K562 (cell line): Measurements from ENCODE around the gene NT5DC4. TPM values are rescaled to one million over a fixed set of nuclear protein-coding genes. Genes with fewer than 3 reads are reported as not detected.
A peak's percentile ranks its signal among the peaks of the same experiment; 100 is the strongest.

Experiments used
- BMI1 ChIP-seq: fragments of 150-350 bp; IDR thresholded peaks from 2 replicates; pipeline ENCODE4 v1.6.1; 2014; ENCODE audit warnings: low read length
- BRD9 ChIP-seq: fragments of 450-650 bp; IDR thresholded peaks from 2 replicates; pipeline ENCODE4 v1.6.1; 2018; ENCODE audit warnings: low read depth; ENCODE audit not compliant: partially characterized antibody
- CBX8 ChIP-seq: fragments of 200-600 bp; sonication (generic); IDR thresholded peaks from 2 replicates; pipeline ENCODE4 v1.6.1; 2012; ENCODE audit warnings: borderline replicate concordance, mixed run types, low read depth, mild to moderate bottlenecking, moderate library complexity, mixed read lengths, low read length, control low read depth, inconsistent platforms; ENCODE audit not compliant: poor library complexity, severe bottlenecking; ENCODE audit errors: extremely low read depth
- CHD2 ChIP-seq: IDR thresholded peaks from 2 replicates; pipeline ENCODE4 v1.6.1; 2011; ENCODE audit warnings: low read depth, low read length
- DIDO1 ChIP-seq: fragments of 450-650 bp; IDR thresholded peaks from 2 replicates; pipeline ENCODE4 v1.6.1; 2016; ENCODE audit warnings: low read depth, missing biosample characterization, missing genetic modification characterization
- ELF4 ChIP-seq: fragments of 450-650 bp; formaldehyde crosslinking; IDR thresholded peaks from 2 replicates; pipeline ENCODE4 v1.4.0; 2022; ENCODE audit warnings: missing genetic modification characterization
- GABPB2 ChIP-seq: fragments of 250-450 bp; sonication (Bioruptor Pico); conservative IDR thresholded peaks from 2 replicates; pipeline ENCODE4 v1.5.1; 2021; ENCODE audit warnings: mild to moderate bottlenecking
- MYNN ChIP-seq, 2 experiments: sonication (generic); formaldehyde crosslinking in 1 of 2; IDR thresholded peaks; 2 replicates each; pipeline versions ENCODE4 v1.5.0 to v1.6.1; 2016 to 2020; ENCODE audit warnings: antibody characterized with exemption in 1 of 2, missing genetic modification reagents in 1 of 2
- NFYB ChIP-seq: IDR thresholded peaks from 2 replicates; pipeline ENCODE4 v1.6.1; 2011; ENCODE audit warnings: mild to moderate bottlenecking, moderate library complexity; ENCODE audit not compliant: insufficient read length; ENCODE audit errors: extremely low read depth
- TEAD1 ChIP-seq, 2 experiments: fragments of 450-650 bp in 1 of 2; sonication (generic) in 1 of 2; formaldehyde crosslinking; IDR thresholded peaks; 2 replicates each; pipeline versions ENCODE4 v1.4.0 to v1.8.0; 2020 to 2022; ENCODE audit warnings: mild to moderate bottlenecking in 2 of 2, missing genetic modification reagents in 1 of 2
- ZNF408 ChIP-seq: fragments of 250-450 bp; sonication (Bioruptor Pico); IDR thresholded peaks from 2 replicates; pipeline ENCODE4 v1.4.0; 2020; ENCODE audit warnings: low read depth, mild to moderate bottlenecking, moderate library complexity
- ZNF449 ChIP-seq: fragments of 250-450 bp; sonication (Bioruptor Pico); IDR thresholded peaks from 2 replicates; pipeline ENCODE4 v1.8.0; 2022; ENCODE audit warnings: moderate library complexity, mild to moderate bottlenecking, inconsistent platforms
- ZNF766 ChIP-seq: fragments of 200-800 bp; sonication (Bioruptor generic); conservative IDR thresholded peaks from 2 replicates; pipeline ENCODE4 v1.6.1; 2016; ENCODE audit warnings: missing genetic modification characterization, missing compliant biosample characterization
- ZNF778 ChIP-seq: fragments of 450-650 bp; formaldehyde crosslinking; IDR thresholded peaks from 2 replicates; pipeline ENCODE4 v1.4.0; 2020; ENCODE audit warnings: mild to moderate bottlenecking, moderate library complexity
- polyA plus RNA-seq, 8 experiments: library from polyadenylated mRNA; depleted of rRNA in 4 of 8; stranded (reverse) in 5 of 8; unstranded in 3 of 8; fragments of >200 nt; fragmentation: Nextera tagmentation in 2 of 8; fragmentation: Illumina TruSeq in 1 of 8; extraction: Ambion mirVana in 2 of 8; extraction: Trizol in 1 of 8; gene quantifications; 2 replicates each; pipeline versions ENCODE4 v1.2.1 to v1.2.3, GENCODE V29; 2011 to 2014; ENCODE audit warnings: inconsistent platforms in 1 of 8, missing spikeins in 1 of 8
- total RNA-seq, 7 experiments: library from RNA; depleted of rRNA in 6 of 7; stranded (reverse); fragments of >200 nt in 6 of 7; fragmentation: Illumina TruSeq in 2 of 7; extraction: Trizol in 2 of 7; gene quantifications; 2 replicates each; pipeline versions ENCODE4 v1.2.1 to v1.2.3, GENCODE V29; 2011 to 2021; ENCODE audit warnings: low replicate concordance in 1 of 7
- TF ChIP-seq, protein P1 (sequence below): sonication (generic); formaldehyde crosslinking; IDR thresholded peaks from 2 replicates; pipeline ENCODE4 v1.8.0; 2023; ENCODE audit warnings: missing genetic modification reagents, mild to moderate bottlenecking, borderline replicate concordance
- TF ChIP-seq, protein P2 (sequence below): sonication (generic); formaldehyde crosslinking; IDR thresholded peaks from 2 replicates; pipeline ENCODE4 v1.8.0; 2022; ENCODE audit warnings: missing genetic modification reagents, mild to moderate bottlenecking, borderline replicate concordance
- TF ChIP-seq, protein P3 (sequence below), 2 experiments: fragments of 450-650 bp; conservative IDR thresholded peaks; 2 replicates each; pipeline ENCODE4 v1.6.1; 2017; ENCODE audit warnings: mild to moderate bottlenecking in 2 of 2, moderate library complexity in 2 of 2

Gene NT5DC4
- total and polyA plus RNA-seq, 9 of the 15 experiments (the other 6 are each of a cell fraction or from before 2014, with no cell fraction given) = 0.44 to 6.9 (median 2.5) TPM

DNA sequence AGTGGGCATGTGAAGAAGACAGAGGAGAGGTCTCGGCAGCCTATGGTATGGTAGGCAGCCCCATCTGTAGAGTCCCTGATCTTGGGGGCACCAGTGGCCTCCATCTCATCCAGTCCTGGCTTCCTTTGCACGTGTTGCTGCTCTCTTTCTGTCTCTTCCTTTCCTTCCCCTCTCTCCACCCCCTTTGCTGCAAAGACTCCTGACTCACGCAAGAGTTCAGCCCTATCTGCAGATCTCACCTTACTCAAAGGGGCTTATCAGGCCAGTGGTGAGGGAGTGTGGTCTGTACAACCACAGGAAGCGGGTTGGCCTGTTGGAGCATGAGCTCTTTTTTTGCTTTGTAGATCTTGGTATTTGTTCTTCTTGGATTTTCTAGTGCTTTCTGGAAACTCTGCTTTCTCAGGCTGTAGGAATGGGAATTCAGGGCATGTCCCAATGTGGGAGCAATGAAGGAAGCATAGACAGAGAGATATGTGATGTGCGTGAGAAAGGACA is 14.6 kb upstream of the NT5DC4 start (continued):
- TF ChIP-seq ZNF449 (CRISPR knock-in tag) (peak; percentile 60), DIDO1 (tag) (no peak), GABPB2 (CRISPR knock-in tag) (no peak), ZNF408 (CRISPR knock-in tag) (no peak), CBX8 (no peak), ELF4 (CRISPR knock-in tag) (peak; percentile 95), BRD9 (peak; percentile 97), BMI1 (no peak), MYNN (IDR thresholded peaks at IDR 0.05) (peak; percentile 93), MYNN (CRISPR knock-in tag; IDR thresholded peaks at IDR 0.05) (no peak), ZNF766 (CRISPR knock-in tag) (peak; percentile 70), CHD2 (peak; percentile 57), TEAD1 (CRISPR knock-in tag; IDR thresholded peaks at IDR 0.05) (peak in 1 of 2 experiments; percentile 80; a peak in 2 of 4 replicates), ZNF778 (CRISPR knock-in tag) (no peak), NFYB (no peak)
- TF ChIP-seq, protein P1, sequence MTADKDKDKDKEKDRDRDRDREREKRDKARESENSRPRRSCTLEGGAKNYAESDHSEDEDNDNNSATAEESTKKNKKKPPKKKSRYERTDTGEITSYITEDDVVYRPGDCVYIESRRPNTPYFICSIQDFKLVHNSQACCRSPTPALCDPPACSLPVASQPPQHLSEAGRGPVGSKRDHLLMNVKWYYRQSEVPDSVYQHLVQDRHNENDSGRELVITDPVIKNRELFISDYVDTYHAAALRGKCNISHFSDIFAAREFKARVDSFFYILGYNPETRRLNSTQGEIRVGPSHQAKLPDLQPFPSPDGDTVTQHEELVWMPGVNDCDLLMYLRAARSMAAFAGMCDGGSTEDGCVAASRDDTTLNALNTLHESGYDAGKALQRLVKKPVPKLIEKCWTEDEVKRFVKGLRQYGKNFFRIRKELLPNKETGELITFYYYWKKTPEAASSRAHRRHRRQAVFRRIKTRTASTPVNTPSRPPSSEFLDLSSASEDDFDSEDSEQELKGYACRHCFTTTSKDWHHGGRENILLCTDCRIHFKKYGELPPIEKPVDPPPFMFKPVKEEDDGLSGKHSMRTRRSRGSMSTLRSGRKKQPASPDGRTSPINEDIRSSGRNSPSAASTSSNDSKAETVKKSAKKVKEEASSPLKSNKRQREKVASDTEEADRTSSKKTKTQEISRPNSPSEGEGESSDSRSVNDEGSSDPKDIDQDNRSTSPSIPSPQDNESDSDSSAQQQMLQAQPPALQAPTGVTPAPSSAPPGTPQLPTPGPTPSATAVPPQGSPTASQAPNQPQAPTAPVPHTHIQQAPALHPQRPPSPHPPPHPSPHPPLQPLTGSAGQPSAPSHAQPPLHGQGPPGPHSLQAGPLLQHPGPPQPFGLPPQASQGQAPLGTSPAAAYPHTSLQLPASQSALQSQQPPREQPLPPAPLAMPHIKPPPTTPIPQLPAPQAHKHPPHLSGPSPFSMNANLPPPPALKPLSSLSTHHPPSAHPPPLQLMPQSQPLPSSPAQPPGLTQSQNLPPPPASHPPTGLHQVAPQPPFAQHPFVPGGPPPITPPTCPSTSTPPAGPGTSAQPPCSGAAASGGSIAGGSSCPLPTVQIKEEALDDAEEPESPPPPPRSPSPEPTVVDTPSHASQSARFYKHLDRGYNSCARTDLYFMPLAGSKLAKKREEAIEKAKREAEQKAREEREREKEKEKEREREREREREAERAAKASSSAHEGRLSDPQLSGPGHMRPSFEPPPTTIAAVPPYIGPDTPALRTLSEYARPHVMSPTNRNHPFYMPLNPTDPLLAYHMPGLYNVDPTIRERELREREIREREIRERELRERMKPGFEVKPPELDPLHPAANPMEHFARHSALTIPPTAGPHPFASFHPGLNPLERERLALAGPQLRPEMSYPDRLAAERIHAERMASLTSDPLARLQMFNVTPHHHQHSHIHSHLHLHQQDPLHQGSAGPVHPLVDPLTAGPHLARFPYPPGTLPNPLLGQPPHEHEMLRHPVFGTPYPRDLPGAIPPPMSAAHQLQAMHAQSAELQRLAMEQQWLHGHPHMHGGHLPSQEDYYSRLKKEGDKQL (CRISPR knock-in tag) = no peak
- TF ChIP-seq, protein P2, sequence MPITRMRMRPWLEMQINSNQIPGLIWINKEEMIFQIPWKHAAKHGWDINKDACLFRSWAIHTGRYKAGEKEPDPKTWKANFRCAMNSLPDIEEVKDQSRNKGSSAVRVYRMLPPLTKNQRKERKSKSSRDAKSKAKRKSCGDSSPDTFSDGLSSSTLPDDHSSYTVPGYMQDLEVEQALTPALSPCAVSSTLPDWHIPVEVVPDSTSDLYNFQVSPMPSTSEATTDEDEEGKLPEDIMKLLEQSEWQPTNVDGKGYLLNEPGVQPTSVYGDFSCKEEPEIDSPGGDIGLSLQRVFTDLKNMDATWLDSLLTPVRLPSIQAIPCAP (CRISPR knock-in tag) = no peak
- TF ChIP-seq, protein P3, sequence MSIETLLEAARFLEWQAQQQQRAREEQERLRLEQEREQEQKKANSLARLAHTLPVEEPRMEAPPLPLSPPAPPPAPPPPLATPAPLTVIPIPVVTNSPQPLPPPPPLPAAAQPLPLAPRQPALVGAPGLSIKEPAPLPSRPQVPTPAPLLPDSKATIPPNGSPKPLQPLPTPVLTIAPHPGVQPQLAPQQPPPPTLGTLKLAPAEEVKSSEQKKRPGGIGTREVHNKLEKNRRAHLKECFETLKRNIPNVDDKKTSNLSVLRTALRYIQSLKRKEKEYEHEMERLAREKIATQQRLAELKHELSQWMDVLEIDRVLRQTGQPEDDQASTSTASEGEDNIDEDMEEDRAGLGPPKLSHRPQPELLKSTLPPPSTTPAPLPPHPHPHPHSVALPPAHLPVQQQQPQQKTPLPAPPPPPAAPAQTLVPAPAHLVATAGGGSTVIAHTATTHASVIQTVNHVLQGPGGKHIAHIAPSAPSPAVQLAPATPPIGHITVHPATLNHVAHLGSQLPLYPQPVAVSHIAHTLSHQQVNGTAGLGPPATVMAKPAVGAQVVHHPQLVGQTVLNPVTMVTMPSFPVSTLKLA (conservative IDR thresholded peaks at IDR 0.05) = peak; percentile 82 to 90
